ENCODE data around the gene DOCK2.

DNA sequence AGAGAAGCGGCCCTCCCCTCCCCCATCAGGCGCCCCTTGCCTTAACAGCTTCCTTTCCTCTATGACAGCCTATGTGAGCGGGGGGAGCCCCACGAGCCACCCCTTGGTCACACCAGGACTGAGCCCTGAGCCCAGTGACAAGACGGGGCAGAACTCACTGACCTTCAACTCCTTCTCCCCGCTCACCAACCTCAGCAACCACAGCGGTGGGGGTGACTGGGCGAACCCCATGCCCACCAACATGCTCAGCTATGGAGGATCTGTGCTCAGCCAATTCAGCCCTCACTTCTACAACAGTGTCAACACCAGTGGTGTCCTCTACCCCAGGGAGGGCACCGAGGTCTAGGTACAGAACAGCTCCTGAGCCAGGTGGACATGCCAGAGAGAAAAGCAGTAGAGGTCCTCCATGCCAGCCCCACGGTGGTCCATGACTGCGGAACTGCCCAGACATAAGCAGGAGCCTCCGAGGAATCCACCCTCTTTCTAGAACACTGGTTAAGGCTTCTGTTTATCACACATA lies 471.3 kb downstream of the DOCK2 start:
- TF ChIP-seq EZH2 (IDR thresholded peaks at IDR 0.05): no peak
- TF ChIP-seq, protein P1, sequence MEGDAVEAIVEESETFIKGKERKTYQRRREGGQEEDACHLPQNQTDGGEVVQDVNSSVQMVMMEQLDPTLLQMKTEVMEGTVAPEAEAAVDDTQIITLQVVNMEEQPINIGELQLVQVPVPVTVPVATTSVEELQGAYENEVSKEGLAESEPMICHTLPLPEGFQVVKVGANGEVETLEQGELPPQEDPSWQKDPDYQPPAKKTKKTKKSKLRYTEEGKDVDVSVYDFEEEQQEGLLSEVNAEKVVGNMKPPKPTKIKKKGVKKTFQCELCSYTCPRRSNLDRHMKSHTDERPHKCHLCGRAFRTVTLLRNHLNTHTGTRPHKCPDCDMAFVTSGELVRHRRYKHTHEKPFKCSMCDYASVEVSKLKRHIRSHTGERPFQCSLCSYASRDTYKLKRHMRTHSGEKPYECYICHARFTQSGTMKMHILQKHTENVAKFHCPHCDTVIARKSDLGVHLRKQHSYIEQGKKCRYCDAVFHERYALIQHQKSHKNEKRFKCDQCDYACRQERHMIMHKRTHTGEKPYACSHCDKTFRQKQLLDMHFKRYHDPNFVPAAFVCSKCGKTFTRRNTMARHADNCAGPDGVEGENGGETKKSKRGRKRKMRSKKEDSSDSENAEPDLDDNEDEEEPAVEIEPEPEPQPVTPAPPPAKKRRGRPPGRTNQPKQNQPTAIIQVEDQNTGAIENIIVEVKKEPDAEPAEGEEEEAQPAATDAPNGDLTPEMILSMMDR (IDR thresholded peaks at IDR 0.05): no peak

Data from neural progenitor cell (in vitro differentiated cells).